Panc1 (cell line): ENCODE results near the gene CNTN4. TPM values are rescaled to one million over a fixed set of nuclear protein-coding genes. Genes with fewer than 3 reads are reported as not detected.

Experiments used
- ATAC-seq: fragments of 200-7000 bp; cut with Tn5 transposase; 2 replicates; pipeline ENCODE4 v1.9.1; 2020; ENCODE audit warnings: mild to moderate bottlenecking, moderate library complexity
- BruUV-seq: library from RNA; stranded (reverse); fragments of 400-500 nt; replicated peaks from 2 replicates; lab custom pipeline; 2021; lab: Mats Ljungman, UMichigan
- CTCF ChIA-PET: fragments of 300-600 bp; sonication (Branson Sonifier 250); formaldehyde crosslinking; loops from one replicate; lab custom pipeline; 2022; ENCODE audit warnings: antibody characterized with exemption; lab: Charles Lee
- POLR2A ChIA-PET: fragments of 300-600 bp; sonication (Branson Sonifier 250); formaldehyde crosslinking; loops from one replicate; lab custom pipeline; 2022; ENCODE audit warnings: antibody characterized with exemption; lab: Charles Lee
- DNase-seq: peaks from one replicate; pipeline ENCODE4 v3.0.0-alpha.2; 2010; ENCODE audit warnings: low read depth, low spot score
- H3K27ac ChIP-seq: 2 replicates; pipeline ENCODE4 v1.5.1; 2011; ENCODE audit warnings: mild to moderate bottlenecking, low read length, inconsistent platforms
- H3K27me3 ChIP-seq: fragments of 200-500 bp; sonication (Bioruptor generic); 2 replicates; pipeline ENCODE4 v1.6.0; 2014; ENCODE audit warnings: low read length, inconsistent platforms; ENCODE audit not compliant: control insufficient read depth, insufficient read depth
- H3K36me3 ChIP-seq: fragments of 200-500 bp; sonication (Bioruptor generic); 2 replicates; pipeline ENCODE4 v1.5.1; 2014; ENCODE audit warnings: inconsistent platforms, mild to moderate bottlenecking, low read length, moderate library complexity; ENCODE audit not compliant: control insufficient read depth, insufficient read depth
- H3K4me1 ChIP-seq: 2 replicates; pipeline ENCODE4 v1.5.1; 2011; ENCODE audit warnings: inconsistent platforms, mild to moderate bottlenecking, low read length, moderate library complexity; ENCODE audit not compliant: control insufficient read depth, insufficient read depth
- H3K4me3 ChIP-seq, 2 experiments: 2 replicates each; pipeline ENCODE4 v1.5.1; 2011 to 2012; ENCODE audit warnings: low read depth in 2 of 2, low read length in 2 of 2, mild to moderate bottlenecking in 2 of 2, inconsistent platforms in 1 of 2, moderate library complexity in 1 of 2
- H3K9me3 ChIP-seq: fragments of 200-500 bp; sonication (Bioruptor generic); 2 replicates; pipeline ENCODE4 v1.5.1; 2014; ENCODE audit warnings: low read depth, mild to moderate bottlenecking, inconsistent platforms, low read length, moderate library complexity; ENCODE audit not compliant: control insufficient read depth, insufficient read depth
- POLR2AphosphoS5 ChIP-seq: IDR thresholded peaks from 2 replicates; pipeline ENCODE4 v1.6.1; 2012; ENCODE audit warnings: mild to moderate bottlenecking, low read depth, low read length, moderate library complexity
- SIN3A ChIP-seq: IDR thresholded peaks from 2 replicates; pipeline ENCODE4 v1.6.1; 2012; ENCODE audit warnings: low read depth, mild to moderate bottlenecking, low read length, moderate library complexity, borderline replicate concordance; ENCODE audit not compliant: insufficient read depth
- TCF7L2 ChIP-seq: IDR thresholded peaks from 2 replicates; pipeline ENCODE4 v1.6.1; 2011; ENCODE audit warnings: mild to moderate bottlenecking, low read depth, low read length, inconsistent platforms
- in situ Hi-C: cut with HindIII; loops from 2 replicates; pipeline ENCODE4 v1.10.0; 2016; ENCODE audit warnings: low sequenced_read_pairs, low pct_unique_long_range_greater_than_20kb
- intact Hi-C: fragments of 100-400 bp; cut with micrococcal nuclease; formaldehyde crosslinking; loops from one replicate; pipeline ENCODE4 v1.10.0; 2022; ENCODE audit not compliant: unreplicated experiment
- total RNA-seq: library from RNA; stranded (reverse); gene quantifications from one replicate; pipeline ENCODE4 v1.2.1, GENCODE V29; 2021; ENCODE audit not compliant: unreplicated experiment
- TF ChIP-seq, protein P1 (sequence below), 2 experiments: IDR thresholded peaks; 2 replicates each; pipeline ENCODE4 v1.6.1; 2011 to 2012; ENCODE audit warnings: low read depth in 2 of 2, control low read depth in 1 of 2, low read length in 1 of 2, mild to moderate bottlenecking in 1 of 2, moderate library complexity in 1 of 2; ENCODE audit not compliant: insufficient read depth in 1 of 2
- TF ChIP-seq, protein P2 (sequence below): fragments of 450-650 bp; IDR thresholded peaks from 2 replicates; pipeline ENCODE4 v1.5.1; 2017; ENCODE audit warnings: mild to moderate bottlenecking

Gene CNTN4
- total RNA-seq, 1 experiment from 2014 or later, result not detected

DNA sequence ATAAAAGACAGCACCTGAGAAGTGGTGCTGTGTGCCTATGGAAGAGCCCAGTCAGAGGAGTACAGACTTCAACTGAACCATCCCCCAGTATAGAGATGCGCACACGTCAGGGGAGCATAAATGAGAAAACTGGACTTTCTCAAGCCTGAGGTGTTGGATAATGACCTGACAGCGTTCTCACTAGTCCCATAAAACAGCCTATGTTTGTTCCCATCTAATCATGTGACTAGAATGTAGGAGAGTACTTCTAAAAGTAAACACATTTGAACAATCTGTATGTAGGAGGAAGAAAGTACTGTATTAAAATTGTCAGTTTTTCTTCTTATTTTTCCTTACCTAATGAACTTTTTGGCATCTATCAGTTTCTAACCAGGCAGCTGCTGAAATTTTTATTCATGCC lies 498.9 kb downstream of the CNTN4 start:
- no peak for ATAC-seq
- in situ Hi-C loops, result no loop called here
- no TSS peak for BruUV-seq
- no peaks in the 10 kb centered on the region for H3K4me1 ChIP-seq
- H3K27me3 ChIP-seq, result no peaks in the 10 kb centered on the region
- no peaks in the 10 kb centered on the region for H3K9me3 ChIP-seq
- TF ChIP-seq TCF7L2, result no peak
- TF ChIP-seq SIN3A, result no peak
- no peak for TF ChIP-seq POLR2AphosphoS5
- TF ChIP-seq, protein P1, sequence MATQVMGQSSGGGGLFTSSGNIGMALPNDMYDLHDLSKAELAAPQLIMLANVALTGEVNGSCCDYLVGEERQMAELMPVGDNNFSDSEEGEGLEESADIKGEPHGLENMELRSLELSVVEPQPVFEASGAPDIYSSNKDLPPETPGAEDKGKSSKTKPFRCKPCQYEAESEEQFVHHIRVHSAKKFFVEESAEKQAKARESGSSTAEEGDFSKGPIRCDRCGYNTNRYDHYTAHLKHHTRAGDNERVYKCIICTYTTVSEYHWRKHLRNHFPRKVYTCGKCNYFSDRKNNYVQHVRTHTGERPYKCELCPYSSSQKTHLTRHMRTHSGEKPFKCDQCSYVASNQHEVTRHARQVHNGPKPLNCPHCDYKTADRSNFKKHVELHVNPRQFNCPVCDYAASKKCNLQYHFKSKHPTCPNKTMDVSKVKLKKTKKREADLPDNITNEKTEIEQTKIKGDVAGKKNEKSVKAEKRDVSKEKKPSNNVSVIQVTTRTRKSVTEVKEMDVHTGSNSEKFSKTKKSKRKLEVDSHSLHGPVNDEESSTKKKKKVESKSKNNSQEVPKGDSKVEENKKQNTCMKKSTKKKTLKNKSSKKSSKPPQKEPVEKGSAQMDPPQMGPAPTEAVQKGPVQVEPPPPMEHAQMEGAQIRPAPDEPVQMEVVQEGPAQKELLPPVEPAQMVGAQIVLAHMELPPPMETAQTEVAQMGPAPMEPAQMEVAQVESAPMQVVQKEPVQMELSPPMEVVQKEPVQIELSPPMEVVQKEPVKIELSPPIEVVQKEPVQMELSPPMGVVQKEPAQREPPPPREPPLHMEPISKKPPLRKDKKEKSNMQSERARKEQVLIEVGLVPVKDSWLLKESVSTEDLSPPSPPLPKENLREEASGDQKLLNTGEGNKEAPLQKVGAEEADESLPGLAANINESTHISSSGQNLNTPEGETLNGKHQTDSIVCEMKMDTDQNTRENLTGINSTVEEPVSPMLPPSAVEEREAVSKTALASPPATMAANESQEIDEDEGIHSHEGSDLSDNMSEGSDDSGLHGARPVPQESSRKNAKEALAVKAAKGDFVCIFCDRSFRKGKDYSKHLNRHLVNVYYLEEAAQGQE (IDR thresholded peaks at IDR 0.05; ENCODE audit: insufficient read depth in 1 of 2, low read depth in 2 of 2, low read length in 1 of 2), result no peak
- TF ChIP-seq, protein P2, sequence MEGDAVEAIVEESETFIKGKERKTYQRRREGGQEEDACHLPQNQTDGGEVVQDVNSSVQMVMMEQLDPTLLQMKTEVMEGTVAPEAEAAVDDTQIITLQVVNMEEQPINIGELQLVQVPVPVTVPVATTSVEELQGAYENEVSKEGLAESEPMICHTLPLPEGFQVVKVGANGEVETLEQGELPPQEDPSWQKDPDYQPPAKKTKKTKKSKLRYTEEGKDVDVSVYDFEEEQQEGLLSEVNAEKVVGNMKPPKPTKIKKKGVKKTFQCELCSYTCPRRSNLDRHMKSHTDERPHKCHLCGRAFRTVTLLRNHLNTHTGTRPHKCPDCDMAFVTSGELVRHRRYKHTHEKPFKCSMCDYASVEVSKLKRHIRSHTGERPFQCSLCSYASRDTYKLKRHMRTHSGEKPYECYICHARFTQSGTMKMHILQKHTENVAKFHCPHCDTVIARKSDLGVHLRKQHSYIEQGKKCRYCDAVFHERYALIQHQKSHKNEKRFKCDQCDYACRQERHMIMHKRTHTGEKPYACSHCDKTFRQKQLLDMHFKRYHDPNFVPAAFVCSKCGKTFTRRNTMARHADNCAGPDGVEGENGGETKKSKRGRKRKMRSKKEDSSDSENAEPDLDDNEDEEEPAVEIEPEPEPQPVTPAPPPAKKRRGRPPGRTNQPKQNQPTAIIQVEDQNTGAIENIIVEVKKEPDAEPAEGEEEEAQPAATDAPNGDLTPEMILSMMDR, result no peak
- ChIA-PET POLR2A (no interaction called here), CTCF (no interaction called here)
- H3K4me3 ChIP-seq, result no peak overlapping the region
- no peaks in the 10 kb centered on the region for H3K36me3 ChIP-seq
- no peak overlapping the region for H3K27ac ChIP-seq
- DNase-seq, result no peak
- intact Hi-C loops, result no loop called here

DNA sequence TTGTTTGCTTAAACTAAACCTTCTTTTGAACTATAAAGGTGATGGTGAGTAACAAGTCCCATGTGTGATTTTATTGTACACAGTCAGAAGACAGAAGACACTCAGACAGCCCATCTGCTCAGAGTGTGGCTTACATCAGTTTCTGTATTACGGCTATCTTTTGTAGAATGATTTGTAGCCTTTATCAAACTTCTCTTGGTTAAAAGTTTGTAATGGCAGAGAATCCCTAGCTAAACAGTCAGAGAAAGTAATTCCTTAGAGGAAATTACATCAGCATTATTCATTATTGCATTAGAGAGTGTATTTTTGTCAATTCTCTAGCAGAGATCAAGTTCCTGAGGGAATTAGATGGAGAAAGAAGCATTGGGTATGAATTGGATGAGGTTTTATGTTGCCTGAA lies 500.8 kb downstream of the CNTN4 start:
- in situ Hi-C loops, result no loop called here
- no TSS peak for BruUV-seq
- ChIA-PET POLR2A (no interaction called here), CTCF (no interaction called here)
- intact Hi-C loops, result no loop called here
- Histone ChIP-seq H3K4me3 (no peak overlapping the region), H3K9me3 (no peaks in the 10 kb centered on the region), H3K36me3 (no peaks in the 10 kb centered on the region), H3K4me1 (no peaks in the 10 kb centered on the region), H3K27me3 (no peaks in the 10 kb centered on the region), H3K27ac (no peak overlapping the region)
- no peak for ATAC-seq
- no peak for DNase-seq
- TF ChIP-seq, protein P2, result no peak
- TF ChIP-seq SIN3A, result no peak
- no peak for TF ChIP-seq TCF7L2
- no peak for TF ChIP-seq POLR2AphosphoS5
- TF ChIP-seq, protein P1 (IDR thresholded peaks at IDR 0.05; ENCODE audit: insufficient read depth in 1 of 2, low read depth in 2 of 2, low read length in 1 of 2), result no peak
